HG02884 (cell line): ENCODE measurements around the gene TNRC6C.

Experiments
- ATAC-seq: cut with Tn5 transposase; IDR thresholded peaks from one replicate; pipeline ENCODE4 v1.9.1; 2021; ENCODE audit warnings: mild to moderate bottlenecking, moderate library complexity; ENCODE audit not compliant: unreplicated experiment

Gene TNRC6C

GRCh38 chr17:77957857-77958715 lies at the start of gene TNRC6C:
Gene TNRC6C, plus strand, starts transcription at chr17:77958703. Its CDS starts 45,504 bp downstream, at chr17:78004207.
- ATAC-seq = peak; percentile 64

- no peak for ATAC-seq
These were observed 49.3 kb upstream of the TNRC6C start for GRCh38 chr17:77909236-77909635.

- ATAC-seq = no peak
These were observed 48.7 kb upstream of the TNRC6C start for GRCh38 chr17:77909816-77910215.

- no peak for ATAC-seq
These were observed 43.9 kb upstream of the TNRC6C start for GRCh38 chr17:77914385-77915254.

GRCh38 chr17:77915594-77916021 lies 42.9 kb upstream of the TNRC6C start:
- no peak for ATAC-seq

- no peak for ATAC-seq
These were observed 42.2 kb upstream of the TNRC6C start for GRCh38 chr17:77916264-77916663.

GRCh38 chr17:77916703-77917481 lies 41.6 kb upstream of the TNRC6C start:
- no peak for ATAC-seq

- ATAC-seq = no peak
These were observed 39.2 kb upstream of the TNRC6C start for GRCh38 chr17:77919276-77919675.

GRCh38 chr17:77923135-77923534 lies 35.4 kb upstream of the TNRC6C start:
- no peak for ATAC-seq

- no peak for ATAC-seq
These were observed 34.6 kb upstream of the TNRC6C start for GRCh38 chr17:77923776-77924513.

GRCh38 chr17:77924757-77925336 lies 33.7 kb upstream of the TNRC6C start:
- no peak for ATAC-seq

- ATAC-seq = no peak
These were observed 32.5 kb upstream of the TNRC6C start for GRCh38 chr17:77925831-77926543.

- ATAC-seq = no peak
These were observed 31.5 kb upstream of the TNRC6C start for GRCh38 chr17:77926981-77927380.

- ATAC-seq = no peak
These were observed 30.6 kb upstream of the TNRC6C start for GRCh38 chr17:77927777-77928518.

GRCh38 chr17:77928519-77929179 lies 29.9 kb upstream of the TNRC6C start:
- ATAC-seq = no peak

GRCh38 chr17:77929180-77929564 lies 29.3 kb upstream of the TNRC6C start:
- ATAC-seq = no peak

- ATAC-seq = no peak
These were observed 28.5 kb upstream of the TNRC6C start for GRCh38 chr17:77929871-77930436.
